K562 (cell line): ENCODE data around the gene BCAR3. TPM values are rescaled to one million over a fixed set of nuclear protein-coding genes. Genes with fewer than 3 reads are reported as not detected.

Experiments
- ATAC-seq: fragments of 200-7000 bp; cut with Tn5 transposase; 3 replicates; pipeline ENCODE4 v1.9.1; 2020; ENCODE audit warnings: moderate library complexity
- BruUV-seq: library from RNA; stranded (reverse); fragments of 400-500 nt; replicated peaks from 2 replicates; lab custom pipeline; 2021; lab: Mats Ljungman, UMichigan
- CTCF ChIA-PET: fragments of 300-600 bp; formaldehyde crosslinking; extraction: SDS; loops from one replicate; lab custom pipeline; 2021; ENCODE audit warnings: low intra/inter-chr PET ratio; lab: Yijun Ruan, JAX
- POLR2A ChIA-PET: fragments of 300-600, 350-650 bp; sonication (Branson Sonifier 250); formaldehyde crosslinking; extraction: SDS; loops from one replicate; lab custom pipeline; 2021; ENCODE audit warnings: antibody characterized with exemption, inconsistent platforms; lab: Yijun Ruan, JAX
- DNase-seq, 4 experiments: peaks; one replicate each; pipeline versions ENCODE4 v3.0.0 to v3.0.0-alpha.2; 2011 to 2018; ENCODE audit warnings: low spot score in 3 of 4, mixed read lengths in 3 of 4; ENCODE audit errors: extremely low read depth in 1 of 4
- FAIRE-seq: peaks from 2 replicates; lab custom pipeline; 2011; peaks lifted over from hg19 to GRCh38; lab: Jason Lieb, UNC
- H2AFZ ChIP-seq: 2 replicates; pipeline ENCODE4 v1.6.0; 2011; ENCODE audit warnings: low read depth, low read length, control low read depth, inconsistent platforms
- H3K27ac ChIP-seq: fragments of 200-600 bp; 3 replicates; pipeline ENCODE4 v1.8.0; 2011; ENCODE audit warnings: low read depth, mild to moderate bottlenecking, control low read depth, inconsistent platforms, low read length, moderate library complexity, mixed read lengths; ENCODE audit errors: extremely low read depth
- H3K27me3 ChIP-seq, 2 experiments: fragments of 300-600 bp in 1 of 2; 2 replicates in 1 of 2; 3 replicates in 1 of 2; pipeline versions ENCODE4 v1.6.0 to v1.8.0; 2011; ENCODE audit warnings: inconsistent platforms in 2 of 2, low read length in 2 of 2, mild to moderate bottlenecking in 1 of 2, mixed read lengths in 1 of 2, moderate library complexity in 1 of 2; ENCODE audit not compliant: control insufficient read depth in 2 of 2, insufficient read depth in 2 of 2
- H3K36me3 ChIP-seq: fragments of 300-600 bp; 3 replicates; pipeline ENCODE4 v1.8.0; 2011; ENCODE audit warnings: mild to moderate bottlenecking, low read length, inconsistent platforms; ENCODE audit not compliant: control insufficient read depth, insufficient read depth
- H3K4me1 ChIP-seq, 2 experiments: fragments of 200-600 bp in 1 of 2; replicated peaks in 1 of 2; 2 replicates in 1 of 2; 3 replicates in 1 of 2; pipeline versions ENCODE4 v1.5.1 to v1.8.0; 2011; ENCODE audit warnings: inconsistent platforms in 2 of 2, low read length in 2 of 2, mild to moderate bottlenecking in 1 of 2, mixed read lengths in 1 of 2, moderate library complexity in 1 of 2; ENCODE audit not compliant: control insufficient read depth in 2 of 2, insufficient read depth in 2 of 2
- H3K4me2 ChIP-seq: 2 replicates; pipeline ENCODE4 v1.6.1; 2011; ENCODE audit warnings: low read length, control low read depth, inconsistent platforms, mixed read lengths; ENCODE audit not compliant: insufficient read depth
- H3K4me3 ChIP-seq: fragments of 200-600 bp; sonication (generic), shearing (Covaris generic); 2 replicates; pipeline ENCODE4 v1.5.1; 2016; ENCODE audit warnings: control low read depth, inconsistent platforms
- H3K79me2 ChIP-seq: fragments of 200-600 bp; 3 replicates; pipeline ENCODE4 v1.8.0; 2011; ENCODE audit warnings: low read length, inconsistent platforms; ENCODE audit not compliant: control insufficient read depth, insufficient read depth
- H3K9ac ChIP-seq, 2 experiments: 2 replicates each; pipeline versions ENCODE4 v1.6.0 to v1.6.1; 2011; ENCODE audit warnings: low read depth in 2 of 2, low read length in 2 of 2, control low read depth in 1 of 2, inconsistent platforms in 1 of 2, mild to moderate bottlenecking in 1 of 2, mixed read lengths in 1 of 2; ENCODE audit not compliant: insufficient read depth in 1 of 2
- H3K9me1 ChIP-seq: one replicate; pipeline ENCODE4 v1.6.0; 2011; ENCODE audit warnings: inconsistent platforms, mild to moderate bottlenecking, low read length, moderate library complexity; ENCODE audit not compliant: control insufficient read depth, insufficient read depth
- H3K9me3 ChIP-seq: replicated peaks from 2 replicates; pipeline ENCODE4 v1.5.1; 2011; ENCODE audit warnings: low read depth, low read length, inconsistent platforms; ENCODE audit not compliant: control insufficient read depth, insufficient read depth
- H4K20me1 ChIP-seq: replicated peaks from 2 replicates; pipeline ENCODE4 v1.6.1; 2011; ENCODE audit warnings: low read length, inconsistent platforms, mixed read lengths; ENCODE audit not compliant: control insufficient read depth, insufficient read depth
- CCNT2 ChIP-seq: IDR thresholded peaks from 2 replicates; pipeline ENCODE4 v1.6.1; 2011; ENCODE audit warnings: borderline replicate concordance, low read depth, mild to moderate bottlenecking, moderate library complexity, mixed read lengths, low read length; ENCODE audit not compliant: insufficient read length; ENCODE audit errors: extremely low read depth
- HNRNPK ChIP-seq: fragments of 200-400 bp; formaldehyde crosslinking; IDR thresholded peaks from one replicate; pipeline ENCODE4 v1.6.1; 2018; ENCODE audit warnings: mild to moderate bottlenecking, low read depth, low read length; ENCODE audit not compliant: poor library complexity, severe bottlenecking
- KLF10 ChIP-seq: fragments of 250-450 bp; sonication (Bioruptor Pico); IDR thresholded peaks from 2 replicates; pipeline ENCODE4 v1.6.1; 2021; ENCODE audit warnings: matching md5 sums
- MAFG ChIP-seq: fragments of 450-650 bp; conservative IDR thresholded peaks from 2 replicates; pipeline ENCODE4 v1.6.1; 2016; ENCODE audit warnings: missing genetic modification characterization, missing compliant biosample characterization
- SIN3B ChIP-seq: fragments of 450-650 bp; IDR thresholded peaks from 2 replicates; pipeline ENCODE4 v1.6.1; 2017; ENCODE audit warnings: low read depth, mild to moderate bottlenecking, moderate library complexity
- SIRT6 ChIP-seq: IDR thresholded peaks from one replicate; pipeline ENCODE4 v1.6.1; 2012; ENCODE audit warnings: low read depth, mild to moderate bottlenecking, control low read depth, inconsistent platforms, low read length, moderate library complexity
- ZNF764 ChIP-seq: fragments of 250-450 bp; sonication (Bioruptor Pico); IDR thresholded peaks from 2 replicates; pipeline ENCODE4 v1.4.0; 2020; ENCODE audit warnings: low read depth, mild to moderate bottlenecking, moderate library complexity
- WGBS: fragments of 100-300 bp; shearing (Covaris generic); methylation state at CpG from one replicate; pipeline ENCODE4 v1.1.6; 2016; ENCODE audit warnings: low coverage, mixed read lengths; ENCODE audit not compliant: insufficient coverage; ENCODE audit errors: missing lambda C conversion rate; 5-methylcytosine and 5-hydroxymethylcytosine counted together
- in situ Hi-C: fragments of 300-500 bp; cut with MboI; formaldehyde crosslinking; loops from 4 replicates; pipeline ENCODE4 v1.15.0; 2018; ENCODE audit warnings: inconsistent platforms, mixed read lengths
- intact Hi-C: fragments of 100-400 bp; cut with micrococcal nuclease; formaldehyde crosslinking; loops from 2 replicates; pipeline ENCODE4 v1.14.2; 2022
- polyA plus RNA-seq, 8 experiments: library from polyadenylated mRNA; depleted of rRNA in 4 of 8; stranded (reverse) in 5 of 8; unstranded in 3 of 8; fragments of >200 nt; fragmentation: Nextera tagmentation in 2 of 8; fragmentation: Illumina TruSeq in 1 of 8; extraction: Ambion mirVana in 2 of 8; extraction: Trizol in 1 of 8; gene quantifications; 2 replicates each; pipeline versions ENCODE4 v1.2.1 to v1.2.3, GENCODE V29; 2011 to 2014; ENCODE audit warnings: inconsistent platforms in 1 of 8, missing spikeins in 1 of 8
- total RNA-seq, 7 experiments: library from RNA; depleted of rRNA in 6 of 7; stranded (reverse); fragments of >200 nt in 6 of 7; fragmentation: Illumina TruSeq in 2 of 7; extraction: Trizol in 2 of 7; gene quantifications; 2 replicates each; pipeline versions ENCODE4 v1.2.1 to v1.2.3, GENCODE V29; 2011 to 2021; ENCODE audit warnings: low replicate concordance in 1 of 7
- TF ChIP-seq, protein P1 (sequence below): IDR thresholded peaks from 2 replicates; pipeline ENCODE4 v1.6.1; 2014; ENCODE audit warnings: antibody characterized with exemption
- TF ChIP-seq, protein P2 (sequence below): IDR thresholded peaks from 3 replicates; pipeline ENCODE4 v1.6.1; 2011; ENCODE audit warnings: borderline replicate concordance, mild to moderate bottlenecking; ENCODE audit not compliant: insufficient read length, insufficient read depth
- TF ChIP-seq, protein P3 (sequence below): fragments of 250-450 bp; sonication (Bioruptor Pico); IDR thresholded peaks from 2 replicates; pipeline ENCODE4 v1.5.0; 2021
- TF ChIP-seq, protein P4 (sequence below): sonication (generic); formaldehyde crosslinking; IDR thresholded peaks from 2 replicates; pipeline ENCODE4 v1.8.0; 2022; ENCODE audit warnings: mild to moderate bottlenecking, low read depth, missing genetic modification reagents

BCAR3 gene
- total and polyA plus RNA-seq, 9 of the 15 experiments (the other 6 are each of a cell fraction or from before 2014, with no cell fraction given) = 1.8 to 6.3 (median 3.8) TPM

DNA sequence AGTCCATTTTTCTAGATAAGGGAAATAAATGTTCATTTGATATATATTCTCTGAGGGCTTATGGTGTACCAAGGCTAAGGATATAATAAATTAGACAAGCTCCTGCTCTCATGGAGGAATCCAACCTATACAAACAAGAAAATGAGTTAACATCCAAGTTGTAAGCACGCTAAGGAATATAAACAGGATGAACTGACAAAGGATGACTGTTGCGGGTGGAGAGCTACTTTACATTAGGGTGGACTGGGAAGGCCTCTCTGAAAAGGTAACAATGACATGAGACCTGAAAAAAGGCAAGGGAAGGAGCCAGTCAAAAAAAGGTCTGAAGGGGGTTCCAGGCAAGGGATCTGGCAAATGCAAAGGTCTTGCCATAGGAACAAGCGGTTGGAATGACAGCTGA is 3.1 kb downstream of the BCAR3 start:
- WGBS = 34% methylated on average over 3 of the region's 3 CpGs
- no peak overlapping the region for H3K4me3 ChIP-seq
- CTCF ChIA-PET = interaction anchor here (0.7 kb wide), 1 partner anchor 48 kb away, joined by 3 read pairs; no protein-coding TSS in a partner anchor

DNA sequence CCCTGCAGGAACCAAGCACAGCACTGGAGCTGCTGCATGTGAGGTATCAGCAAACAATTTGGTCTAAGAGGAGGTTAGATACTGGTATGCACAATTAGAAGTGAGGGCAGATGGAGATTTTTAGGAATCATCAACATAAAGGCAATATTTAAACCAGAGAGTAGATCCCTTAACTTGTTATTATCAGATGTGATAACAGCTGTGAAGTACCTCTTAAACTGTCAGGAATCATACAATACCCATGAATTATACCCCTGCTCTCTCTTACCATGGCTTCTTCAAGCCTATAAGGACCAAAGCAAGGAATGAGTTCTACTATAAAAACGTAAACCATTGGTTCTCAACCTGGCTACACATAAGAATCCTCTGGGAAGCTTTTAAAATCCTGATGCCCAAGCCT is 3.9 kb downstream of the BCAR3 start:
- Histone ChIP-seq H3K9me3 (no peaks in the 10 kb centered on the region), H3K27ac (no peak overlapping the region), H3K4me3 (no peak overlapping the region), H4K20me1 (no peaks in the 10 kb centered on the region), H2AFZ (no peak overlapping the region), H3K9me1 (no peaks in the 10 kb centered on the region), H3K36me3 (no peaks in the 10 kb centered on the region), H3K9ac (no peak overlapping the region), H3K4me1 (peaks cover 11 to 17% of the 10 kb centered on the region in 2 experiments; a peak in 4 of 5 replicates), H3K27me3 (peaks cover 11 to 42% of the 10 kb centered on the region in 2 experiments; a peak in 3 of 5 replicates), H3K79me2 (no peaks in the 10 kb centered on the region), H3K4me2 (no peak overlapping the region)
- intact Hi-C loops = no loop called here
- WGBS = 0% methylated on average over 1 of the region's 1 CpG
- no peak for ATAC-seq
- DNase-seq = no peak
- POLR2A ChIA-PET = interaction anchor here (1.2 to 1.4 kb wide), 2 partner anchors 10 to 12 kb away, joined by 3 to 4 read pairs; no protein-coding TSS in a partner anchor
- FAIRE-seq = no peak
- CTCF ChIA-PET = no interaction called here
- BruUV-seq = no TSS peak
- in situ Hi-C loops = no loop called here
- TF ChIP-seq HNRNPK = no peak
- no peak for TF ChIP-seq KLF10 (CRISPR knock-in tag)
- no peak for TF ChIP-seq ZNF764 (CRISPR knock-in tag)
- TF ChIP-seq, protein P1, sequence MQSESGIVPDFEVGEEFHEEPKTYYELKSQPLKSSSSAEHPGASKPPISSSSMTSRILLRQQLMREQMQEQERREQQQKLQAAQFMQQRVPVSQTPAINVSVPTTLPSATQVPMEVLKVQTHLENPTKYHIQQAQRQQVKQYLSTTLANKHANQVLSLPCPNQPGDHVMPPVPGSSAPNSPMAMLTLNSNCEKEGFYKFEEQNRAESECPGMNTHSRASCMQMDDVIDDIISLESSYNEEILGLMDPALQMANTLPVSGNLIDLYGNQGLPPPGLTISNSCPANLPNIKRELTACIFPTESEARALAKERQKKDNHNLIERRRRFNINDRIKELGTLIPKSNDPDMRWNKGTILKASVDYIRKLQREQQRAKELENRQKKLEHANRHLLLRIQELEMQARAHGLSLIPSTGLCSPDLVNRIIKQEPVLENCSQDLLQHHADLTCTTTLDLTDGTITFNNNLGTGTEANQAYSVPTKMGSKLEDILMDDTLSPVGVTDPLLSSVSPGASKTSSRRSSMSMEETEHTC = no peak
- no peak for TF ChIP-seq SIRT6
- TF ChIP-seq, protein P2, sequence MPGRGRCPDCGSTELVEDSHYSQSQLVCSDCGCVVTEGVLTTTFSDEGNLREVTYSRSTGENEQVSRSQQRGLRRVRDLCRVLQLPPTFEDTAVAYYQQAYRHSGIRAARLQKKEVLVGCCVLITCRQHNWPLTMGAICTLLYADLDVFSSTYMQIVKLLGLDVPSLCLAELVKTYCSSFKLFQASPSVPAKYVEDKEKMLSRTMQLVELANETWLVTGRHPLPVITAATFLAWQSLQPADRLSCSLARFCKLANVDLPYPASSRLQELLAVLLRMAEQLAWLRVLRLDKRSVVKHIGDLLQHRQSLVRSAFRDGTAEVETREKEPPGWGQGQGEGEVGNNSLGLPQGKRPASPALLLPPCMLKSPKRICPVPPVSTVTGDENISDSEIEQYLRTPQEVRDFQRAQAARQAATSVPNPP = no peak
- TF ChIP-seq CCNT2 = no peak
- TF ChIP-seq, protein P3, sequence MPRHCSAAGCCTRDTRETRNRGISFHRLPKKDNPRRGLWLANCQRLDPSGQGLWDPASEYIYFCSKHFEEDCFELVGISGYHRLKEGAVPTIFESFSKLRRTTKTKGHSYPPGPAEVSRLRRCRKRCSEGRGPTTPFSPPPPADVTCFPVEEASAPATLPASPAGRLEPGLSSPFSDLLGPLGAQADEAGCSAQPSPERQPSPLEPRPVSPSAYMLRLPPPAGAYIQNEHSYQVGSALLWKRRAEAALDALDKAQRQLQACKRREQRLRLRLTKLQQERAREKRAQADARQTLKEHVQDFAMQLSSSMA (CRISPR knock-in tag) = no peak
- TF ChIP-seq, protein P4, sequence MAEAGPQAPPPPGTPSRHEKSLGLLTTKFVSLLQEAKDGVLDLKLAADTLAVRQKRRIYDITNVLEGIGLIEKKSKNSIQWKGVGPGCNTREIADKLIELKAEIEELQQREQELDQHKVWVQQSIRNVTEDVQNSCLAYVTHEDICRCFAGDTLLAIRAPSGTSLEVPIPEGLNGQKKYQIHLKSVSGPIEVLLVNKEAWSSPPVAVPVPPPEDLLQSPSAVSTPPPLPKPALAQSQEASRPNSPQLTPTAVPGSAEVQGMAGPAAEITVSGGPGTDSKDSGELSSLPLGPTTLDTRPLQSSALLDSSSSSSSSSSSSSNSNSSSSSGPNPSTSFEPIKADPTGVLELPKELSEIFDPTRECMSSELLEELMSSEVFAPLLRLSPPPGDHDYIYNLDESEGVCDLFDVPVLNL (CRISPR knock-in tag) = no peak
- no peak for TF ChIP-seq SIN3B

More for the DNA sequence above, 3.1 kb downstream of the BCAR3 start:
- ATAC-seq (no peak), FAIRE-seq (no peak), DNase-seq (no peak)
- H4K20me1 ChIP-seq = no peaks in the 10 kb centered on the region
- H3K79me2 ChIP-seq = no peaks in the 10 kb centered on the region
- no peak for TF ChIP-seq MAFG
- H2AFZ ChIP-seq = no peak overlapping the region
- no peak overlapping the region for H3K27ac ChIP-seq
- no peaks in the 10 kb centered on the region for H3K36me3 ChIP-seq
- BruUV-seq = no TSS peak
- H3K9me1 ChIP-seq = no peaks in the 10 kb centered on the region
- no peaks in the 10 kb centered on the region for H3K9me3 ChIP-seq
- peaks cover 16 to 43% of the 10 kb centered on the region in 2 experiments; a peak in 4 of 5 replicates for H3K27me3 ChIP-seq
- in situ Hi-C loops = no loop called here
- H3K4me1 ChIP-seq = peaks cover 3 to 15% of the 10 kb centered on the region in 2 experiments; a peak in 4 of 5 replicates
- no peak overlapping the region for H3K4me2 ChIP-seq
- H3K9ac ChIP-seq = no peak overlapping the region
- POLR2A ChIA-PET = interaction anchor here (1.2 to 1.4 kb wide), 2 partner anchors 11 kb away, joined by 3 to 4 read pairs; no protein-coding TSS in a partner anchor
- intact Hi-C loops = no loop called here
